HCT116 (cell line): ENCODE data around the gene TRRAP. TPM values are rescaled to one million over a fixed set of nuclear protein-coding genes. Genes with fewer than 3 reads are reported as not detected.

Source experiments
- ATAC-seq: fragments of 200-7000 bp; cut with Tn5 transposase; 2 replicates; pipeline ENCODE4 v1.9.1; 2020; ENCODE audit warnings: mild to moderate bottlenecking, moderate library complexity
- BruUV-seq: library from RNA; stranded (reverse); fragments of 400-500 nt; replicated peaks from 2 replicates; lab custom pipeline; 2021; lab: Mats Ljungman, UMichigan
- CTCF ChIA-PET: fragments of 300-600 bp; sonication (Branson Sonifier 250); formaldehyde crosslinking; loops from one replicate; lab custom pipeline; 2021; ENCODE audit warnings: antibody characterized with exemption; lab: Charles Lee
- POLR2A ChIA-PET: fragments of 300-600, 350-600 bp; sonication (Branson Sonifier 250); formaldehyde crosslinking; loops from one replicate; lab custom pipeline; 2021; ENCODE audit warnings: antibody characterized with exemption; lab: Charles Lee
- RAD21 ChIA-PET, 2 experiments: fragments of 300-600 bp; sonication (Branson Sonifier 250); formaldehyde crosslinking; loops; one replicate each; lab custom pipeline; 2023; ENCODE audit warnings: low total read pairs in 2 of 2; ENCODE audit not compliant: uncharacterized antibody in 2 of 2, unreplicated experiment in 2 of 2, low non-redundant PET in 1 of 2; lab: Charles Lee
- DNase-seq: peaks from one replicate; pipeline ENCODE4 v3.0.0-alpha.2; 2010; ENCODE audit warnings: low read depth, low spot score
- H2AFZ ChIP-seq: fragments of 200-600 bp; shearing (Covaris generic), sonication (generic); 2 replicates; pipeline ENCODE4 v1.6.1; 2017; ENCODE audit warnings: low read depth, mixed run types, mixed read lengths, antibody characterized with exemption, low read length; ENCODE audit not compliant: poor library complexity, severe bottlenecking
- H3K27ac ChIP-seq: 2 replicates; pipeline ENCODE4 v1.5.1; 2012; ENCODE audit warnings: low read depth, low read length
- H3K27me3 ChIP-seq: fragments of 200-600 bp; sonication (generic); 2 replicates; pipeline ENCODE4 v1.6.1; 2016; ENCODE audit warnings: mixed run types, low read length, mixed read lengths; ENCODE audit not compliant: insufficient read depth
- H3K36me3 ChIP-seq, 2 experiments: fragments of 200-500 bp in 1 of 2; fragments of 200-600 bp in 1 of 2; sonication (Bioruptor generic) in 1 of 2; sonication (generic) in 1 of 2; 2 replicates each; pipeline versions ENCODE4 v1.5.1 to v1.6.1; 2014 to 2016; ENCODE audit warnings: low read length in 2 of 2, inconsistent platforms in 1 of 2, mixed read lengths in 1 of 2, mixed run types in 1 of 2; ENCODE audit not compliant: insufficient read depth in 2 of 2, control insufficient read depth in 1 of 2
- H3K4me1 ChIP-seq, 2 experiments: fragments of 200-600 bp in 1 of 2; sonication (generic) in 1 of 2; 2 replicates each; pipeline versions ENCODE4 v1.5.1 to v1.6.1; 2012 to 2017; ENCODE audit warnings: low read length in 2 of 2, inconsistent platforms in 1 of 2, mild to moderate bottlenecking in 1 of 2, mixed read lengths in 1 of 2, mixed run types in 1 of 2, moderate library complexity in 1 of 2; ENCODE audit not compliant: insufficient read depth in 2 of 2, control insufficient read depth in 1 of 2
- H3K4me2 ChIP-seq: fragments of 200-600 bp; sonication (generic); 2 replicates; pipeline ENCODE4 v1.6.1; 2017; ENCODE audit warnings: mixed run types, low read length, mixed read lengths
- H3K4me3 ChIP-seq, 2 experiments: fragments of 200-600 bp in 1 of 2; sonication (generic) in 1 of 2; replicated peaks in 1 of 2; 2 replicates each; pipeline ENCODE4 v1.5.1; 2011 to 2016; ENCODE audit warnings: low read length in 2 of 2, control low read depth in 1 of 2, low read depth in 1 of 2, mild to moderate bottlenecking in 1 of 2, mixed read lengths in 1 of 2, mixed run types in 1 of 2
- H3K79me2 ChIP-seq: fragments of 200-600 bp; sonication (generic); 2 replicates; pipeline ENCODE4 v1.6.1; 2017; ENCODE audit warnings: mild to moderate bottlenecking, mixed run types, low read length, moderate library complexity, mixed read lengths; ENCODE audit not compliant: insufficient read depth
- H3K9ac ChIP-seq: fragments of 200-600 bp; sonication (generic); 2 replicates; pipeline ENCODE4 v1.6.1; 2016; ENCODE audit warnings: low read length, mixed read lengths
- H3K9me2 ChIP-seq: fragments of 200-600 bp; sonication (generic), shearing (Covaris generic); 2 replicates; pipeline ENCODE4 v1.6.1; 2017; ENCODE audit warnings: mixed run types, mild to moderate bottlenecking, moderate library complexity; ENCODE audit not compliant: insufficient read depth
- H3K9me3 ChIP-seq, 2 experiments: fragments of 200-500 bp in 1 of 2; fragments of 200-600 bp in 1 of 2; sonication (Bioruptor generic) in 1 of 2; sonication (generic) in 1 of 2; 2 replicates each; pipeline ENCODE4 v1.6.1; 2014 to 2017; ENCODE audit warnings: low read length in 2 of 2, mixed read lengths in 2 of 2, inconsistent platforms in 1 of 2, low read depth in 1 of 2, mild to moderate bottlenecking in 1 of 2, mixed run types in 1 of 2, moderate library complexity in 1 of 2; ENCODE audit not compliant: control insufficient read depth in 1 of 2, insufficient read depth in 1 of 2
- H4K20me1 ChIP-seq: fragments of 200-600 bp; sonication (generic), shearing (Covaris generic); 2 replicates; pipeline ENCODE4 v1.6.1; 2017; ENCODE audit warnings: mixed run types, mild to moderate bottlenecking, moderate library complexity; ENCODE audit not compliant: insufficient read depth
- CBX3 ChIP-seq: IDR thresholded peaks from 2 replicates; pipeline ENCODE4 v1.6.1; 2012; ENCODE audit warnings: low read depth
- EGR1 ChIP-seq: IDR thresholded peaks from 2 replicates; pipeline ENCODE4 v1.6.1; 2012; ENCODE audit warnings: low read depth
- ELF1 ChIP-seq: IDR thresholded peaks from 2 replicates; pipeline ENCODE4 v1.6.1; 2012; ENCODE audit warnings: low read depth, borderline replicate concordance
- EZH2 ChIP-seq: fragments of 200-600 bp; sonication (generic); IDR thresholded peaks from 2 replicates; pipeline ENCODE4 v1.6.1; 2017; ENCODE audit warnings: antibody characterized with exemption, mixed run types
- JUND ChIP-seq: IDR thresholded peaks from 2 replicates; pipeline ENCODE4 v1.6.1; 2012
- REST ChIP-seq: IDR thresholded peaks from 2 replicates; pipeline ENCODE4 v1.6.1; 2012; ENCODE audit warnings: low read depth
- SP1 ChIP-seq: IDR thresholded peaks from 2 replicates; pipeline ENCODE4 v1.6.1; 2012; ENCODE audit warnings: low read depth
- SRF ChIP-seq: IDR thresholded peaks from 2 replicates; pipeline ENCODE4 v1.6.1; 2012; ENCODE audit warnings: low read depth
- YY1 ChIP-seq: IDR thresholded peaks from 2 replicates; pipeline ENCODE4 v1.6.1; 2011; ENCODE audit warnings: low read length, low read depth, moderate library complexity, mild to moderate bottlenecking; ENCODE audit not compliant: insufficient replicate concordance; ENCODE audit errors: extremely low read depth
- ZNF274 ChIP-seq: fragments of 200-500 bp; sonication (Bioruptor generic); IDR thresholded peaks from 2 replicates; pipeline ENCODE4 v1.6.1; 2014; ENCODE audit warnings: mild to moderate bottlenecking, low read depth, low read length, inconsistent platforms
- intact Hi-C: fragments of 100-400 bp; cut with micrococcal nuclease; formaldehyde crosslinking; loops from 2 replicates; pipeline ENCODE4 v1.10.0; 2022
- total RNA-seq: library from RNA; stranded (reverse); gene quantifications from one replicate; pipeline ENCODE4 v1.2.1, GENCODE V29; 2021; ENCODE audit not compliant: unreplicated experiment
- TF ChIP-seq, protein P1 (sequence below): IDR thresholded peaks from 2 replicates; pipeline ENCODE4 v1.6.1; 2011; ENCODE audit warnings: mild to moderate bottlenecking, low read length, moderate library complexity; ENCODE audit not compliant: insufficient replicate concordance; ENCODE audit errors: extremely low read depth

TRRAP gene
- total RNA-seq, 1 experiment from 2014 or later, result 44.5 TPM

DNA sequence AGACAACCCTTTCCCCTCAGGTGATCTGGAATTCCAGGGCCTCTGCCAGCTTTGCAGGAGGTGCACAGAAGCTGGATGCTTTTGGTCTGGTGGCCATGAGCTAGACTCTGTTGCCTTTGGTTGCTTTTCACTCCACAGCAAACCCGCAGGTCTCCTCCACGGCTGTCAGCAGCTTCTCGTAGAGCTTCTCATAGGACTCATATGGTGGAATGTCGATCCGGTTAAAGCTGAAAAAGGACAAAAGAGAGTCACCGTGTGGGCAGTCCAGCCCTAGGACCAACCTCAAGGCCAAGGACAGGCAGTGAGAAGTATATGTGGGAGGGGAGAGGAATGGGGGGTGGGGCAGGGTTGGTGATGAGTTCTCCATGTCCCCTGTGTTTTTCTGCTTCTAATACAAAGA, 152.1 kb downstream of the TRRAP start:
- no peaks in the 10 kb centered on the region for H4K20me1 ChIP-seq
- H3K9me2 ChIP-seq, result no peaks in the 10 kb centered on the region
- ATAC-seq (no peak), DNase-seq (no peak)
- no peaks in the 10 kb centered on the region for H3K4me1 ChIP-seq
- no peak overlapping the region for H3K4me2 ChIP-seq
- BruUV-seq, result no TSS peak
- H3K36me3 ChIP-seq, result peaks cover 21 to 30% of the 10 kb centered on the region in 2 experiments; a peak in 2 of 4 replicates
- no peak overlapping the region for H3K27ac ChIP-seq
- intact Hi-C loops, result no loop called here
- H3K9ac ChIP-seq, result no peak overlapping the region
- no peak overlapping the region for H2AFZ ChIP-seq
- no peak overlapping the region for H3K4me3 ChIP-seq
- ChIA-PET POLR2A (no interaction called here), RAD21 (interaction anchor here in 1 of 2 experiments (0.7 kb wide), 1 partner anchor 158 kb away, joined by 4 read pairs; no protein-coding TSS in a partner anchor), CTCF (no interaction called here)
- no peaks in the 10 kb centered on the region for H3K79me2 ChIP-seq
- TF ChIP-seq EZH2, result no peak
- no peak for TF ChIP-seq SRF
- no peak for TF ChIP-seq YY1
- TF ChIP-seq ZNF274, result no peak
- TF ChIP-seq REST, result no peak
- TF ChIP-seq SP1, result no peak
- no peaks in the 10 kb centered on the region for H3K27me3 ChIP-seq
- no peaks in the 10 kb centered on the region for H3K9me3 ChIP-seq

GRCh38 chr7:99030951-99031350, 152.6 kb downstream of the TRRAP start:
- CTCF ChIA-PET, result no interaction called here
- Histone ChIP-seq H3K9me3 (no peaks in the 10 kb centered on the region), H3K36me3 (peaks cover 21 to 35% of the 10 kb centered on the region in 2 experiments; a peak in 2 of 4 replicates), H3K27ac (no peak overlapping the region), H3K27me3 (no peaks in the 10 kb centered on the region), H3K4me2 (no peak overlapping the region), H2AFZ (no peak overlapping the region), H3K79me2 (no peaks in the 10 kb centered on the region), H3K4me1 (no peaks in the 10 kb centered on the region), H3K9me2 (no peaks in the 10 kb centered on the region), H3K4me3 (no peak overlapping the region), H3K9ac (no peak overlapping the region), H4K20me1 (no peaks in the 10 kb centered on the region)
- POLR2A ChIA-PET, result no interaction called here
- TF ChIP-seq ELF1 (no peak), CBX3 (no peak), REST (no peak), ZNF274 (no peak), EGR1 (no peak), JUND (no peak)
- TF ChIP-seq, protein P1, sequence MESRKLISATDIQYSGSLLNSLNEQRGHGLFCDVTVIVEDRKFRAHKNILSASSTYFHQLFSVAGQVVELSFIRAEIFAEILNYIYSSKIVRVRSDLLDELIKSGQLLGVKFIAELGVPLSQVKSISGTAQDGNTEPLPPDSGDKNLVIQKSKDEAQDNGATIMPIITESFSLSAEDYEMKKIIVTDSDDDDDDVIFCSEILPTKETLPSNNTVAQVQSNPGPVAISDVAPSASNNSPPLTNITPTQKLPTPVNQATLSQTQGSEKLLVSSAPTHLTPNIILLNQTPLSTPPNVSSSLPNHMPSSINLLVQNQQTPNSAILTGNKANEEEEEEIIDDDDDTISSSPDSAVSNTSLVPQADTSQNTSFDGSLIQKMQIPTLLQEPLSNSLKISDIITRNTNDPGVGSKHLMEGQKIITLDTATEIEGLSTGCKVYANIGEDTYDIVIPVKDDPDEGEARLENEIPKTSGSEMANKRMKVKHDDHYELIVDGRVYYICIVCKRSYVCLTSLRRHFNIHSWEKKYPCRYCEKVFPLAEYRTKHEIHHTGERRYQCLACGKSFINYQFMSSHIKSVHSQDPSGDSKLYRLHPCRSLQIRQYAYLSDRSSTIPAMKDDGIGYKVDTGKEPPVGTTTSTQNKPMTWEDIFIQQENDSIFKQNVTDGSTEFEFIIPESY, result no peak
- intact Hi-C loops, result no loop called here
- DNase-seq (no peak), ATAC-seq (no peak)
- BruUV-seq, result no TSS peak
- RAD21 ChIA-PET, result no interaction called here
